GM12865 (cell line): ENCODE data around the gene EFCAB11.

Experiments used
- DNase-seq: peaks from one replicate; pipeline ENCODE4 v3.0.0; 2010; ENCODE audit warnings: low read depth
- H3K4me3 ChIP-seq: 2 replicates; pipeline ENCODE4 v1.5.1; 2011; ENCODE audit warnings: mild to moderate bottlenecking, low read depth, low read length, control low read depth
- TF ChIP-seq, protein P1 (sequence below): IDR thresholded peaks from 2 replicates; pipeline ENCODE4 v1.5.1; 2011; ENCODE audit warnings: low read length, control low read depth, low read depth, inconsistent platforms; ENCODE audit not compliant: insufficient read depth; ENCODE audit errors: missing control alignments

Gene EFCAB11

DNA sequence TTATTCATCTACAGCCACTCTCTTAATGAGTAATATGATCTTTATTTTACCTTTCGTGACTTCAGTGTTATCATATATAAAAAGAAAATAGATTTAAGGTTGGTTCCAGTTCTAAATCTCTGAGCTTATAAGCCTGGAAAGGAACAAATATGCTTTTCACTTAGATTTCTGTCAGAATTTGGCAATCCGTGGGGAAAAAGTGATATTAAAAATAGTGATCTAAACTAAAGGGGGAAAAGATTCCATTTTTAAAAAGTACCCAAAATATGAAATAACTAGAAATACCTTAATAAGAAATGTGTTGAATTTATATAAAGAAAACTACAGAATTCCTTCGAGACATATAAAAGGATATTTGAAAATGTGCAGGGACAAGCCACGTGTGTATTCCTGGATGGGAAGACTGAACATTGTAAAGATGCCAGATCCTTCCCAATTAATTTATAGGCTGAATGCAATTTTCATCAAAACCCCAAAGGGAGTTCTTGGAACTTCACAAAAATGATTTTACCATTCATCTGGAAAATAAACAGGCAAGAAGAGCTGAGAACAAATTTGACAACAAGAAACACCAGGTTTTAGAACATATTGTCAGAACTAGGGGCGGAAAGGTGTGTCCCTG lies 142.5 kb downstream of the EFCAB11 start:
- TF ChIP-seq, protein P1, sequence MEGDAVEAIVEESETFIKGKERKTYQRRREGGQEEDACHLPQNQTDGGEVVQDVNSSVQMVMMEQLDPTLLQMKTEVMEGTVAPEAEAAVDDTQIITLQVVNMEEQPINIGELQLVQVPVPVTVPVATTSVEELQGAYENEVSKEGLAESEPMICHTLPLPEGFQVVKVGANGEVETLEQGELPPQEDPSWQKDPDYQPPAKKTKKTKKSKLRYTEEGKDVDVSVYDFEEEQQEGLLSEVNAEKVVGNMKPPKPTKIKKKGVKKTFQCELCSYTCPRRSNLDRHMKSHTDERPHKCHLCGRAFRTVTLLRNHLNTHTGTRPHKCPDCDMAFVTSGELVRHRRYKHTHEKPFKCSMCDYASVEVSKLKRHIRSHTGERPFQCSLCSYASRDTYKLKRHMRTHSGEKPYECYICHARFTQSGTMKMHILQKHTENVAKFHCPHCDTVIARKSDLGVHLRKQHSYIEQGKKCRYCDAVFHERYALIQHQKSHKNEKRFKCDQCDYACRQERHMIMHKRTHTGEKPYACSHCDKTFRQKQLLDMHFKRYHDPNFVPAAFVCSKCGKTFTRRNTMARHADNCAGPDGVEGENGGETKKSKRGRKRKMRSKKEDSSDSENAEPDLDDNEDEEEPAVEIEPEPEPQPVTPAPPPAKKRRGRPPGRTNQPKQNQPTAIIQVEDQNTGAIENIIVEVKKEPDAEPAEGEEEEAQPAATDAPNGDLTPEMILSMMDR, result no peak
- no peak overlapping the region for H3K4me3 ChIP-seq
- no peak for DNase-seq

DNA sequence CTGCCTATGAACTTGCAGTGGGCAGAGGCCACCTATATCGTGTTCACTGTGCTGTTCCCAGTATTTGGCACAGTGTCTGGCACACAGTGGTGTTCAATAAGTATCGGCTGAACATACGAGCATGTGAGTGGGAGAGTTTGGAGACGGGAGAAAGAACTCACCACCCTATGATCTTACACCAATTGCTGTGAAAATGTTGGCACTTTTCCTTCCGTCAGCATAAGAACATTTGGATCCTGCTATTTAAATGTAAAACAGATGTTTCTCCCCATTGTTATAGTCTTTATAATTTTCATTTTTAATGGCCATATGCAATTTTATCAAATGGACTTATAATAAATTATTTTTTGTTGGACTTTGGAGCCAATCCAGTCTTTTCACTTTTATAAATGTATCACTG lies 144.4 kb downstream of the EFCAB11 start:
- H3K4me3 ChIP-seq, result no peak overlapping the region
- TF ChIP-seq, protein P1, result no peak
- DNase-seq, result no peak

DNA sequence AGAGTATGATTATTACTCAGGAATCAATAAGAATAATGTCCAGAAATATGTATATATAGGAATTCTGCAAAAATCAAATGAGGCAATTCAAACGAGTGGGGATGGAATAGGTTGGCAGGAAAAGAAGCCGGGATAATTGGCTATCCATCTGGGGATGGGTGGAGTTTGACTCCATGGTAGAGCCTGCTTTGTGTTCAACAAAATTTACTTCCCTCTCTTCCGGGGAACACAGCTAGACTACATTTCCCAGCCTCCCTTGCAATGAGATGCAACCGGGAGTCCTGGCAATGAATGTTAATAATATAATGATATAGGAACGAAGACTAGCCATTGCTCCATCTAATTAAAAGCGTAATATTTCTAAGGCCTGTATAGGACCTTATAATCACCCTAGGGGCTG lies 146.6 kb downstream of the EFCAB11 start:
- no peak for DNase-seq
- H3K4me3 ChIP-seq, result no peak overlapping the region
- TF ChIP-seq, protein P1, result no peak

DNA sequence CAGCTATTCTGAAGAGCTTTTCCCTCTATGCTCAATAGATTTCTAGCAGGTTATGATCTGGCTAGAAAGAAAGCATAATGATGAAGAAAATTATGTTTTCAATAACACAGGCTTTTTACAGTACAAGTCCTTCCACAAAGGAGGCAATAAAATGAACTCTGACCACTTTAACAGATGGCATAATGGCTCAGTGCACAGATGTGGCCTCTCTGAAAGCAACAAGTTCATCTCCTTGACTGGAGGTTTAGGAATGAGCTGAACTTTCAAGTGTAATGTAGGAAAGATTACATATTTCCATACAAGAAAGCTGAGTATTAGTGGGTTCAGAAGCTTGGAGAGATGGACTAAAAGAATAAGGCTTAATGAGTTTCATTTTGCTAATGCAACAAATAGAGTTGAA lies 147.4 kb downstream of the EFCAB11 start:
- no peak for DNase-seq
- TF ChIP-seq, protein P1, result no peak
- no peak overlapping the region for H3K4me3 ChIP-seq

DNA sequence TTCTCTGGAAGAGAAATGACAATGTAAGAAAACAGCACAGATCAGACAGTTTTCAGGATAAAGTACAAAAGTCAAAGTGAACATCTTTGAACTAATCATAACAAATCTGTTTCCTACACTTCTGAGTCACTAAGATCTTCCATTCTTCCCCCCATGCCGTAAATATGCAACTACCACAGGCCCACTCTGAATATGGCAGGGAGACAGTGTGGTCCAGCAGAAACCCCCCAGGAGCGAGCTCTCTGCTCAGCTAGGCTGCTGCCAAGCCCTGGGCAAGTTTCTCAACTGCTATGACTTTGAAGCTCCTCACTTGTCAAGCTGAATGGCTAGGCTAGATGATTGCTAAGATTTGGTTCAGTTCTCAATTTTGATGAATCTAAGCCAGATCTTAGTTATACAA lies 148.1 kb downstream of the EFCAB11 start:
- no peak overlapping the region for H3K4me3 ChIP-seq
- no peak for DNase-seq
- TF ChIP-seq, protein P1, result no peak

DNA sequence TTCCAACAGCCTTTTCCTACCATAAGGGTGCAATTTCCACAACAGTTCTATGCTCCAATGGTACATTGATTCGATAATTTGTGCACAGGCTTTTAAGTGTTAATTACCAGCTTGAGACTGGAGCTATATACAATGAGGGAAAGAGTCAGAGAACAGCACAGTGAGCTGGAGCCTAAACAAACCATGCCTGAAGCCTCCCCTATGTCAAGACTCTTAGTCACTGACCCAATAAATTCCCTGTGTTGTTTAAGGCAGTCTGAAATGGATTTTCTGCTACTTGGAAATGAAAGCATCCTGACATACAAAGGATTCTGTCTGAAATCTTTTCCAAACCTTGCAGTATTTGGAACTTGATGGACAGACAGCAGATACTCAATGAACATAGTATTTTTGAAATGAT lies 149.0 kb downstream of the EFCAB11 start:
- TF ChIP-seq, protein P1, result no peak
- no peak for DNase-seq
- no peak overlapping the region for H3K4me3 ChIP-seq

DNA sequence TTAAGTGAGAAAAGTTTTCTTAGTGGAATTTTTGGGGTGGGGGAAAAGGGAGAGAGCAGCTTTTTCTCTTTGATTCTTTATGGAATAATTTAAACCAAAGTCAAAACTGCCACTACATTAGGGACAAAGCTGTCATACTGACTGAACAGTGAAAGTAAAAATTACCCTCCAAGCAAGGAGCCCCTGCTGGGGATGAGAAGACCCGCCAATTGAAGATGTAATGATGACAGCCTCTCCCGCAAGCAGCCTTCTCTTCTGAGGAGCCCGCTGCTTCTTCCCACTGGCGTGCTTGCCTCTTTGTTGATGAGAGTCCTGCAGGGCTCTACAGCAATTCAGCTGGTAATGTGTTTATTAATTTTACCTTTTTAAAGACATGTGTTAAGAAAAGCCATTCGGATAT lies 151.0 kb downstream of the EFCAB11 start:
- DNase-seq, result no peak
- TF ChIP-seq, protein P1, result no peak
- H3K4me3 ChIP-seq, result no peak overlapping the region
